K562 (cell line): ENCODE results near the gene NUP98. TPM values are rescaled to one million over a fixed set of nuclear protein-coding genes. Genes with fewer than 3 reads are reported as not detected.

ENCODE experiments used
- ATAC-seq: fragments of 200-7000 bp; cut with Tn5 transposase; 3 replicates; pipeline ENCODE4 v1.9.1; 2020; ENCODE audit warnings: moderate library complexity
- BruUV-seq: library from RNA; stranded (reverse); fragments of 400-500 nt; replicated peaks from 2 replicates; lab custom pipeline; 2021; lab: Mats Ljungman, UMichigan
- CTCF ChIA-PET: fragments of 300-600 bp; formaldehyde crosslinking; extraction: SDS; loops from one replicate; lab custom pipeline; 2021; ENCODE audit warnings: low intra/inter-chr PET ratio; lab: Yijun Ruan, JAX
- POLR2A ChIA-PET: fragments of 300-600, 350-650 bp; sonication (Branson Sonifier 250); formaldehyde crosslinking; extraction: SDS; loops from one replicate; lab custom pipeline; 2021; ENCODE audit warnings: antibody characterized with exemption, inconsistent platforms; lab: Yijun Ruan, JAX
- DNase-seq, 4 experiments: peaks; one replicate each; pipeline versions ENCODE4 v3.0.0 to v3.0.0-alpha.2; 2011 to 2018; ENCODE audit warnings: low spot score in 3 of 4, mixed read lengths in 3 of 4; ENCODE audit errors: extremely low read depth in 1 of 4
- FAIRE-seq: peaks from 2 replicates; lab custom pipeline; 2011; peaks lifted over from hg19 to GRCh38; lab: Jason Lieb, UNC
- H2AFZ ChIP-seq: 2 replicates; pipeline ENCODE4 v1.6.0; 2011; ENCODE audit warnings: low read depth, low read length, control low read depth, inconsistent platforms
- H3K27ac ChIP-seq: fragments of 200-600 bp; 3 replicates; pipeline ENCODE4 v1.8.0; 2011; ENCODE audit warnings: low read depth, mild to moderate bottlenecking, control low read depth, inconsistent platforms, low read length, moderate library complexity, mixed read lengths; ENCODE audit errors: extremely low read depth
- H3K27me3 ChIP-seq, 2 experiments: fragments of 300-600 bp in 1 of 2; 2 replicates in 1 of 2; 3 replicates in 1 of 2; pipeline versions ENCODE4 v1.6.0 to v1.8.0; 2011; ENCODE audit warnings: inconsistent platforms in 2 of 2, low read length in 2 of 2, mild to moderate bottlenecking in 1 of 2, mixed read lengths in 1 of 2, moderate library complexity in 1 of 2; ENCODE audit not compliant: control insufficient read depth in 2 of 2, insufficient read depth in 2 of 2
- H3K36me3 ChIP-seq: fragments of 300-600 bp; 3 replicates; pipeline ENCODE4 v1.8.0; 2011; ENCODE audit warnings: mild to moderate bottlenecking, low read length, inconsistent platforms; ENCODE audit not compliant: control insufficient read depth, insufficient read depth
- H3K4me1 ChIP-seq, 2 experiments: fragments of 200-600 bp in 1 of 2; replicated peaks in 1 of 2; 2 replicates in 1 of 2; 3 replicates in 1 of 2; pipeline versions ENCODE4 v1.5.1 to v1.8.0; 2011; ENCODE audit warnings: inconsistent platforms in 2 of 2, low read length in 2 of 2, mild to moderate bottlenecking in 1 of 2, mixed read lengths in 1 of 2, moderate library complexity in 1 of 2; ENCODE audit not compliant: control insufficient read depth in 2 of 2, insufficient read depth in 2 of 2
- H3K4me2 ChIP-seq: 2 replicates; pipeline ENCODE4 v1.6.1; 2011; ENCODE audit warnings: low read length, control low read depth, inconsistent platforms, mixed read lengths; ENCODE audit not compliant: insufficient read depth
- H3K4me3 ChIP-seq: fragments of 200-600 bp; sonication (generic), shearing (Covaris generic); 2 replicates; pipeline ENCODE4 v1.5.1; 2016; ENCODE audit warnings: control low read depth, inconsistent platforms
- H3K79me2 ChIP-seq: fragments of 200-600 bp; 3 replicates; pipeline ENCODE4 v1.8.0; 2011; ENCODE audit warnings: low read length, inconsistent platforms; ENCODE audit not compliant: control insufficient read depth, insufficient read depth
- H3K9ac ChIP-seq, 2 experiments: 2 replicates each; pipeline versions ENCODE4 v1.6.0 to v1.6.1; 2011; ENCODE audit warnings: low read depth in 2 of 2, low read length in 2 of 2, control low read depth in 1 of 2, inconsistent platforms in 1 of 2, mild to moderate bottlenecking in 1 of 2, mixed read lengths in 1 of 2; ENCODE audit not compliant: insufficient read depth in 1 of 2
- H3K9me1 ChIP-seq: one replicate; pipeline ENCODE4 v1.6.0; 2011; ENCODE audit warnings: inconsistent platforms, mild to moderate bottlenecking, low read length, moderate library complexity; ENCODE audit not compliant: control insufficient read depth, insufficient read depth
- H3K9me3 ChIP-seq: replicated peaks from 2 replicates; pipeline ENCODE4 v1.5.1; 2011; ENCODE audit warnings: low read depth, low read length, inconsistent platforms; ENCODE audit not compliant: control insufficient read depth, insufficient read depth
- H4K20me1 ChIP-seq: replicated peaks from 2 replicates; pipeline ENCODE4 v1.6.1; 2011; ENCODE audit warnings: low read length, inconsistent platforms, mixed read lengths; ENCODE audit not compliant: control insufficient read depth, insufficient read depth
- EP300 ChIP-seq: IDR thresholded peaks from 2 replicates; pipeline ENCODE4 v1.6.1; 2012; ENCODE audit warnings: low read length, improper control_type of control experiment
- FOXJ2 ChIP-seq: fragments of 200-800 bp; sonication (Bioruptor generic); IDR thresholded peaks from 2 replicates; pipeline ENCODE4 v1.6.1; 2016; ENCODE audit warnings: missing genetic modification characterization, missing compliant biosample characterization
- NFIC ChIP-seq: fragments of 450-650 bp; IDR thresholded peaks from 2 replicates; pipeline ENCODE4 v1.6.1; 2017; ENCODE audit warnings: mild to moderate bottlenecking, inconsistent platforms
- NR2F6 ChIP-seq: fragments of 450-650 bp; formaldehyde crosslinking; IDR thresholded peaks from 2 replicates; pipeline ENCODE4 v1.4.0; 2020; ENCODE audit warnings: mild to moderate bottlenecking
- PATZ1 ChIP-seq: fragments of 250-450 bp; sonication (Bioruptor Pico); IDR thresholded peaks from 2 replicates; pipeline ENCODE4 v1.5.0; 2020; ENCODE audit warnings: mild to moderate bottlenecking, borderline replicate concordance
- PHTF2 ChIP-seq: fragments of 250-450 bp; sonication (Bioruptor Pico); IDR thresholded peaks from 2 replicates; pipeline ENCODE4 v1.5.0; 2021; ENCODE audit warnings: mild to moderate bottlenecking
- RBM25 ChIP-seq: fragments of 200-400 bp; formaldehyde crosslinking; IDR thresholded peaks from 2 replicates; pipeline ENCODE4 v1.6.1; 2018; ENCODE audit warnings: low read length, low read depth, moderate library complexity; ENCODE audit not compliant: severe bottlenecking
- ZBTB1 ChIP-seq: sonication (generic); formaldehyde crosslinking; IDR thresholded peaks from 2 replicates; pipeline ENCODE4 v1.8.1; 2023; ENCODE audit warnings: missing genetic modification reagents, low read depth, mild to moderate bottlenecking, borderline replicate concordance
- ZC3H8 ChIP-seq: fragments of 450-650 bp; IDR thresholded peaks from 2 replicates; pipeline ENCODE4 v1.6.1; 2017
- ZFP1 ChIP-seq: fragments of 450-650 bp; formaldehyde crosslinking; IDR thresholded peaks from 2 replicates; pipeline ENCODE4 v1.4.0; 2020; ENCODE audit warnings: mild to moderate bottlenecking, mixed read lengths
- ZNF407 ChIP-seq: fragments of 450-650 bp; IDR thresholded peaks from 2 replicates; pipeline ENCODE4 v1.6.1; 2016; ENCODE audit warnings: low read depth
- WGBS: fragments of 100-300 bp; shearing (Covaris generic); methylation state at CpG from one replicate; pipeline ENCODE4 v1.1.6; 2016; ENCODE audit warnings: low coverage, mixed read lengths; ENCODE audit not compliant: insufficient coverage; ENCODE audit errors: missing lambda C conversion rate; 5-methylcytosine and 5-hydroxymethylcytosine counted together
- in situ Hi-C: fragments of 300-500 bp; cut with MboI; formaldehyde crosslinking; loops from 4 replicates; pipeline ENCODE4 v1.15.0; 2018; ENCODE audit warnings: inconsistent platforms, mixed read lengths
- intact Hi-C: fragments of 100-400 bp; cut with micrococcal nuclease; formaldehyde crosslinking; loops from 2 replicates; pipeline ENCODE4 v1.14.2; 2022
- polyA plus RNA-seq, 8 experiments: library from polyadenylated mRNA; depleted of rRNA in 4 of 8; stranded (reverse) in 5 of 8; unstranded in 3 of 8; fragments of >200 nt; fragmentation: Nextera tagmentation in 2 of 8; fragmentation: Illumina TruSeq in 1 of 8; extraction: Ambion mirVana in 2 of 8; extraction: Trizol in 1 of 8; gene quantifications; 2 replicates each; pipeline versions ENCODE4 v1.2.1 to v1.2.3, GENCODE V29; 2011 to 2014; ENCODE audit warnings: inconsistent platforms in 1 of 8, missing spikeins in 1 of 8
- total RNA-seq, 7 experiments: library from RNA; depleted of rRNA in 6 of 7; stranded (reverse); fragments of >200 nt in 6 of 7; fragmentation: Illumina TruSeq in 2 of 7; extraction: Trizol in 2 of 7; gene quantifications; 2 replicates each; pipeline versions ENCODE4 v1.2.1 to v1.2.3, GENCODE V29; 2011 to 2021; ENCODE audit warnings: low replicate concordance in 1 of 7

Gene NUP98
- total and polyA plus RNA-seq, 9 of the 15 experiments (the other 6 are each of a cell fraction or from before 2014, with no cell fraction given): 45.1 to 196 (median 130) TPM

GRCh38 chr11:3820971-3821370 lies 23.6 kb upstream of the NUP98 start (continued):
- TF ChIP-seq PATZ1 (CRISPR knock-in tag) (no peak), RBM25 (peak; percentile 25), ZFP1 (CRISPR knock-in tag) (no peak), ZC3H8 (no peak)

GRCh38 chr11:3817181-3817800 lies 19.9 kb upstream of the NUP98 start:
- in situ Hi-C loops: loop anchor here (25.0 kb wide), 1 partner anchor 355 kb away; no protein-coding TSS in a partner anchor
- no TSS peak for BruUV-seq
- H3K4me3 ChIP-seq: no peak overlapping the region
- ChIA-PET CTCF (no interaction called here), POLR2A (interaction anchor here (0.7 to 3.0 kb wide), 2 partner anchors 8 to 172 kb away, joined by 3 to 13 read pairs; partner anchors contain the start of gene ART1)
- no peaks in the 10 kb centered on the region for H4K20me1 ChIP-seq
- DNase-seq (no peak), ATAC-seq (peak; percentile 26; the same call in 1 of the 3 replicates), FAIRE-seq (no peak)
- intact Hi-C loops: no loop called here
- H3K9me1 ChIP-seq: no peaks in the 10 kb centered on the region
- H3K27ac ChIP-seq: peak overlapping the region; percentile 28; the same call in 1 of the 3 replicates
- H3K27me3 ChIP-seq: no peaks in the 10 kb centered on the region
- peaks cover 20% of the 10 kb centered on the region; the same call in 2 of the 3 replicates for H3K36me3 ChIP-seq
- 54% methylated on average over 10 of the region's 10 CpGs for WGBS
- peak overlapping the region in 1 of 2 experiments; percentile 87; a peak in 2 of 4 replicates for H3K9ac ChIP-seq
- no peak overlapping the region for H3K4me2 ChIP-seq
- no peaks in the 10 kb centered on the region; the same call in 2 of the 3 replicates for H3K79me2 ChIP-seq
- H3K9me3 ChIP-seq: no peaks in the 10 kb centered on the region
- peaks cover 9 to 20% of the 10 kb centered on the region in 2 experiments for H3K4me1 ChIP-seq
- no peak overlapping the region for H2AFZ ChIP-seq
- TF ChIP-seq NR2F6 (no peak), PHTF2 (CRISPR knock-in tag) (no peak), FOXJ2 (tag) (no peak), EP300 (peak; percentile 27; the same call in 1 of the 2 replicates), NFIC (peak; percentile 20; the same call in 1 of the 2 replicates), ZNF407 (no peak), ZBTB1 (CRISPR knock-in tag) (no peak)
